Smooth muscle cell of trachea (primary cell): Measurements from ENCODE around the gene CLDN20. TPM values are rescaled to one million over a fixed set of nuclear protein-coding genes. Genes with fewer than 3 reads are reported as not detected.

Experiments used
- total RNA-seq: library from RNA; depleted of rRNA; stranded (reverse); fragments of >200 nt; gene quantifications from 2 replicates; pipeline ENCODE4 v1.2.1, GENCODE V29; 2014

Gene CLDN20
- total RNA-seq = not detected in 2 replicates

GRCh38 chr6:155263373-155264063 lies at the start of gene CLDN20:
CLDN20 (plus strand) TSS chr6:155264013; CDS start chr6:155275720, 11,707 bp downstream.

GRCh38 chr6:155314092-155314772 lies 50.4 kb downstream of the CLDN20 start, which contains the start of gene TFB1M:
TFB1M (minus strand) TSS chr6:155314484; CDS start chr6:155314428, 56 bp downstream.

Other genes with a start within 250 kb of the CLDN20 start
- 15.2 and 27.8 TPM in 2 replicates for gene TFB1M, start 50.5 kb downstream of the CLDN20 start, total RNA-seq
- not detected in 2 replicates for gene NOX3, start 191.8 kb downstream of the CLDN20 start, total RNA-seq